Esophagus muscularis mucosa (tissue), 4 donors: ENCODE measurements around the gene CDH4. TPM values are rescaled to one million over a fixed set of nuclear protein-coding genes. Genes with fewer than 3 reads are reported as not detected.

Source experiments
- DNase-seq: peaks from one replicate; pipeline ENCODE4 v3.0.0-alpha.2; 2017; ENCODE audit errors: extremely low spot score
- H3K27ac ChIP-seq, 4 donors: fragments of 200-600 bp; sonication (generic); replicated peaks in 1 of 4; 1 replicate in 3 of 4; 2 replicates in 1 of 4; pipeline ENCODE4 v1.5.1; 2016 to 2019; ENCODE audit warnings: mild to moderate bottlenecking in 1 of 4
- H3K27me3 ChIP-seq, 4 donors: fragments of 200-600 bp; sonication (generic); one replicate each; pipeline versions ENCODE4 v1.5.1 to v1.6.0; 2016 to 2019
- H3K36me3 ChIP-seq, 4 donors: fragments of 200-600 bp; sonication (generic); one replicate each; pipeline ENCODE4 v1.5.1; 2016 to 2019
- H3K4me1 ChIP-seq, 4 donors: fragments of 200-600 bp; sonication (generic); one replicate each; pipeline ENCODE4 v1.5.1; 2016 to 2019
- H3K4me3 ChIP-seq, 4 donors: fragments of 200-600 bp; sonication (generic); 1 replicate in 2 of 4; 2 replicates in 2 of 4; pipeline ENCODE4 v1.5.1; 2016 to 2019; ENCODE audit warnings: mild to moderate bottlenecking in 4 of 4, moderate library complexity in 1 of 4
- H3K9me3 ChIP-seq, 4 donors: fragments of 200-600 bp; sonication (generic); 1 replicate in 3 of 4; 2 replicates in 1 of 4; pipeline ENCODE4 v1.5.1; 2016 to 2019
- CTCF ChIP-seq, 3 experiments: fragments of 200-600 bp in 2 of 3; fragments of 450-650 bp in 1 of 3; sonication (generic) in 2 of 3; IDR thresholded peaks; one replicate each; pipeline ENCODE4 v1.5.1; 2017 to 2019; ENCODE audit warnings: antibody characterized with exemption in 3 of 3, mild to moderate bottlenecking in 2 of 3, moderate library complexity in 1 of 3
- EP300 ChIP-seq: sonication (generic); formaldehyde crosslinking; IDR thresholded peaks from one replicate; pipeline ENCODE4 v1.6.1; 2017; ENCODE audit warnings: antibody characterized with exemption
- POLR2A ChIP-seq: fragments of 450-650 bp; IDR thresholded peaks from one replicate; pipeline ENCODE4 v1.6.1; 2017; ENCODE audit warnings: antibody characterized with exemption, moderate library complexity, mild to moderate bottlenecking, low read depth
- POLR2AphosphoS5 ChIP-seq, 2 donors: sonication (generic); formaldehyde crosslinking; IDR thresholded peaks; one replicate each; pipeline ENCODE4 v1.6.1; 2017; ENCODE audit warnings: antibody characterized with exemption in 2 of 2
- WGBS: methylation state at CpG from one replicate; pipeline ENCODE4 v1.1.5; 2018; 5-methylcytosine and 5-hydroxymethylcytosine counted together
- intact Hi-C: fragments of 100-400 bp; cut with DNase I; formaldehyde crosslinking; loops from one replicate; pipeline ENCODE4 v1.15.1; 2023
- total RNA-seq, 4 donors: library from RNA; depleted of rRNA; stranded (reverse); fragments of >200 nt; gene quantifications; one replicate each; pipeline versions ENCODE4 v1.1.0 to v1.2.1, GENCODE V29; 2016

The CDH4 gene
- total RNA-seq, 4 donors from 2014 or later = 0.42 to 1.3 (median 0.48) TPM

GRCh38 chr20:61528591-61528990 is 276.5 kb downstream of the CDH4 start:
- H3K27ac ChIP-seq = no peak overlapping the region
- 70% methylated on average over 9 of the region's 9 CpGs for WGBS

DNA sequence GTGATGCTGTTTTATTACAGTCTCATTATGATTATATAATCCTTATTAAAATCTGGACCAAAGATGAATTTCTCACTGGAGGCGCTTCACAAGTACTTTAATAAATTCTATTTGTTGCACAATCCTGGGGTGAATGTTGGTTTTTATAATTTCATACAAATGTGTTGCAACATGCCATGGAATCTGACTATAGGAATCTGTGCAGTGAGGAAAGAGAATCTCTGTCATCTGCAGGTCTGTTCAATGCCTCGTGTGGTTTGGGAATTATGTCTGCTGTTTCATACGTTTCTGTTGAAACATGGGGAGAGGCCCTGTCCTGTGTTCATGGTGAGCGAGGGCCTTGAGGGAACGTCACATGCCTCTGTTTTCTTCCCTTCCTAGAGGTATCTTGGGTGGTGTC is 277.3 kb downstream of the CDH4 start:
- intact Hi-C loops = no loop called here
- no peaks in the 10 kb centered on the region for H3K9me3 ChIP-seq
- WGBS = 83% methylated on average over 5 of the region's 5 CpGs

More at GRCh38 chr20:61528591-61528990, 276.5 kb downstream of the CDH4 start:
- intact Hi-C loops = no loop called here
- no peaks in the 10 kb centered on the region for H3K36me3 ChIP-seq
- TF ChIP-seq POLR2A (no peak), CTCF (IDR thresholded peaks at IDR 0.05) (no peak), EP300 (no peak), POLR2AphosphoS5 (IDR thresholded peaks at IDR 0.05) (no peak)
- no peak overlapping the region for H3K4me3 ChIP-seq
- H3K4me1 ChIP-seq = no peaks in the 10 kb centered on the region
- DNase-seq = no peak
- H3K9me3 ChIP-seq = no peaks in the 10 kb centered on the region
- H3K27me3 ChIP-seq = peaks cover 0 to 56% (median 0%) of the 10 kb centered on the region in 4 donors

GRCh38 chr20:61531553-61532345 is 279.7 kb downstream of the CDH4 start:
- Histone ChIP-seq H3K4me1 (no peaks in the 10 kb centered on the region), H3K27ac (no peak overlapping the region), H3K27me3 (peaks cover 0 to 42% (median 0%) of the 10 kb centered on the region in 4 donors), H3K9me3 (no peaks in the 10 kb centered on the region), H3K4me3 (no peak overlapping the region), H3K36me3 (no peaks in the 10 kb centered on the region)
- WGBS = 82% methylated on average over 22 of the region's 22 CpGs
- DNase-seq = no peak
- intact Hi-C loops = no loop called here
- TF ChIP-seq EP300 = no peak
- no peak for TF ChIP-seq POLR2A
- TF ChIP-seq POLR2AphosphoS5 (IDR thresholded peaks at IDR 0.05) = no peak
- TF ChIP-seq CTCF (IDR thresholded peaks at IDR 0.05) = no peak

More for the DNA sequence above, 277.3 kb downstream of the CDH4 start:
- H3K27ac ChIP-seq = no peak overlapping the region
- no peaks in the 10 kb centered on the region for H3K4me1 ChIP-seq
- no peak for DNase-seq
- peaks cover 0 to 52% (median 0%) of the 10 kb centered on the region in 4 donors for H3K27me3 ChIP-seq
- no peak overlapping the region for H3K4me3 ChIP-seq
- TF ChIP-seq POLR2AphosphoS5 (IDR thresholded peaks at IDR 0.05) = no peak
- H3K36me3 ChIP-seq = no peaks in the 10 kb centered on the region

GRCh38 chr20:61532736-61533135 is 280.7 kb downstream of the CDH4 start:
- no peaks in the 10 kb centered on the region for H3K36me3 ChIP-seq
- no peaks in the 10 kb centered on the region for H3K9me3 ChIP-seq
- TF ChIP-seq EP300 (no peak), POLR2AphosphoS5 (IDR thresholded peaks at IDR 0.05) (no peak), CTCF (IDR thresholded peaks at IDR 0.05) (no peak), POLR2A (no peak)
- 82% methylated on average over 8 of the region's 8 CpGs for WGBS
- no peak for DNase-seq
- intact Hi-C loops = no loop called here
- peaks cover 0 to 32% (median 0%) of the 10 kb centered on the region in 4 donors for H3K27me3 ChIP-seq
- no peak overlapping the region for H3K4me3 ChIP-seq
- no peaks in the 10 kb centered on the region for H3K4me1 ChIP-seq
- no peak overlapping the region for H3K27ac ChIP-seq

- no peak for DNase-seq
- intact Hi-C loops = no loop called here
Measured at GRCh38 chr20:61533231-61533631, 281.2 kb downstream of the CDH4 start.

More at GRCh38 chr20:61533231-61533631, 281.2 kb downstream of the CDH4 start:
- no peaks in the 10 kb centered on the region for H3K36me3 ChIP-seq
- H3K27me3 ChIP-seq = peaks cover 0 to 32% (median 0%) of the 10 kb centered on the region in 4 donors
- no peaks in the 10 kb centered on the region for H3K9me3 ChIP-seq
- TF ChIP-seq EP300 (no peak), POLR2AphosphoS5 (IDR thresholded peaks at IDR 0.05) (no peak), POLR2A (no peak), CTCF (IDR thresholded peaks at IDR 0.05) (no peak)
- H3K4me3 ChIP-seq = no peak overlapping the region
- H3K27ac ChIP-seq = no peak overlapping the region
- no peaks in the 10 kb centered on the region for H3K4me1 ChIP-seq
- WGBS = 81% methylated on average over 10 of the region's 18 CpGs
